GM13976 (cell line): Measurements from ENCODE around the gene MAGED4B.
"Not testable (repeated sequence)": the region's sequence is repeated elsewhere in the genome, so short reads cannot be mapped to it uniquely, and the experiment has no call there.

Experiments used
- DNase-seq: peaks from one replicate; pipeline ENCODE4 v3.0.0; 2012; ENCODE audit warnings: low spot score
- CTCF ChIP-seq: IDR thresholded peaks from 2 replicates; pipeline ENCODE4 v1.5.1; 2012; ENCODE audit warnings: borderline replicate concordance, mild to moderate bottlenecking; ENCODE audit not compliant: insufficient read depth; ENCODE audit errors: extremely low read depth, missing control alignments, control extremely low read depth
- in situ Hi-C: fragments of 300-500 bp; cut with MboI; formaldehyde crosslinking; loops from one replicate; pipeline ENCODE4 v1.12.0; 2022; ENCODE audit warnings: low sequenced_read_pairs, mixed read lengths, inconsistent platforms; ENCODE audit not compliant: unreplicated experiment

The MAGED4B gene

GRCh38 chrX:52068666-52069640, at the start of gene MAGED4B:
Gene MAGED4B (minus strand): TSS chrX:52069183. CDS start chrX:52068172, 1,011 bp downstream.
- in situ Hi-C loops, DNase-seq: not testable (repeated sequence)

GRCh38 chrX:52118262-52118661, 49.3 kb upstream of the MAGED4B start:
- in situ Hi-C loops, result no loop called here
- no peak for TF ChIP-seq CTCF

GRCh38 chrX:52082578-52082977, 13.6 kb upstream of the MAGED4B start:
- in situ Hi-C loops, result no loop called here
- no peak for TF ChIP-seq CTCF
- DNase-seq, result no peak

More at GRCh38 chrX:52118262-52118661, 49.3 kb upstream of the MAGED4B start:
- DNase-seq, result no peak

- DNase-seq, result no peak
- in situ Hi-C loops, result no loop called here
- TF ChIP-seq CTCF, result no peak
These were observed 9.1 kb upstream of the MAGED4B start for GRCh38 chrX:52078131-52078530.

- in situ Hi-C loops, DNase-seq: not testable (repeated sequence)
These were observed 26.7 kb downstream of the MAGED4B start for GRCh38 chrX:52042288-52042687.

GRCh38 chrX:52034211-52034610, 34.8 kb downstream of the MAGED4B start:
- no peak for DNase-seq
- in situ Hi-C loops, result no loop called here
- no peak for TF ChIP-seq CTCF

- TF ChIP-seq CTCF, result no peak
- in situ Hi-C loops, result no loop called here
- DNase-seq, result no peak
These were observed 37.6 kb downstream of the MAGED4B start for GRCh38 chrX:52031371-52031770.

GRCh38 chrX:52015794-52016193, 53.2 kb downstream of the MAGED4B start:
- DNase-seq, result no peak
- in situ Hi-C loops, result no loop called here
- no peak for TF ChIP-seq CTCF
